IMR-90 (cell line): Measurements from ENCODE around the gene SUGP2. TPM values are rescaled to one million over a fixed set of nuclear protein-coding genes. Genes with fewer than 3 reads are reported as not detected.

Source experiments
- ATAC-seq: fragments of 200-7000 bp; cut with Tn5 transposase; 2 replicates; pipeline ENCODE4 v1.9.1; 2020; ENCODE audit warnings: low read depth, mild to moderate bottlenecking, moderate library complexity
- BruUV-seq: library from RNA; stranded (reverse); fragments of 400-500 nt; replicated peaks from 2 replicates; lab custom pipeline; 2021; lab: Mats Ljungman, UMichigan
- CTCF ChIA-PET: fragments of 300-600 bp; formaldehyde crosslinking; extraction: SDS; loops from one replicate; lab custom pipeline; 2021; ENCODE audit warnings: antibody characterized with exemption; lab: Yijun Ruan, JAX
- POLR2A ChIA-PET: fragments of 300-600 bp; sonication (Branson Sonifier 250); formaldehyde crosslinking; loops from one replicate; lab custom pipeline; 2022; ENCODE audit warnings: antibody characterized with exemption; ENCODE audit not compliant: unreplicated experiment; lab: Charles Lee
- DNase-seq: peaks from one replicate; pipeline ENCODE4 v3.0.0; 2013
- H2AFZ ChIP-seq: replicated peaks from 2 replicates; pipeline ENCODE3; 2013; ENCODE audit warnings: low read length, mild to moderate bottlenecking; ENCODE audit not compliant: poor library complexity
- H2AK5ac ChIP-seq: 2 replicates; pipeline ENCODE4 v1.6.1; 2013; ENCODE audit warnings: low read depth, low read length, inconsistent platforms
- H2AK9ac ChIP-seq: replicated peaks from 2 replicates; pipeline ENCODE3; 2013; ENCODE audit warnings: mild to moderate bottlenecking, low read depth, low read length, moderate library complexity; ENCODE audit not compliant: poor library complexity
- H2BK120ac ChIP-seq: 2 replicates; pipeline ENCODE4 v1.6.1; 2013; ENCODE audit warnings: low read depth, low read length, inconsistent platforms
- H2BK15ac ChIP-seq: 3 replicates; pipeline ENCODE4 v1.6.1; 2013; ENCODE audit warnings: low read depth, low read length, inconsistent platforms
- H2BK20ac ChIP-seq: 2 replicates; pipeline ENCODE4 v1.6.1; 2013; ENCODE audit warnings: low read depth, mild to moderate bottlenecking, inconsistent platforms, low read length, moderate library complexity
- H2BK5ac ChIP-seq: 2 replicates; pipeline ENCODE4 v1.6.1; 2013; ENCODE audit warnings: mild to moderate bottlenecking, low read depth, low read length, inconsistent platforms; ENCODE audit not compliant: poor library complexity, severe bottlenecking
- H3K14ac ChIP-seq: replicated peaks from 2 replicates; pipeline ENCODE4 v1.6.1; 2013; ENCODE audit warnings: low read depth, low read length, inconsistent platforms
- H3K18ac ChIP-seq: 2 replicates; pipeline ENCODE4 v1.6.1; 2013; ENCODE audit warnings: low read depth, low read length, control low read depth
- H3K23ac ChIP-seq: 2 replicates; pipeline ENCODE4 v1.6.1; 2013; ENCODE audit warnings: low read depth, low read length, inconsistent platforms
- H3K27ac ChIP-seq: 2 replicates; pipeline ENCODE4 v1.5.1; 2013; ENCODE audit warnings: mild to moderate bottlenecking, control low read depth, low read length; ENCODE audit not compliant: insufficient read depth
- H3K27me3 ChIP-seq: 2 replicates; pipeline ENCODE4 v1.6.1; 2013; ENCODE audit warnings: low read length; ENCODE audit not compliant: control insufficient read depth, insufficient read depth
- H3K36me3 ChIP-seq: 2 replicates; pipeline ENCODE4 v1.6.1; 2013; ENCODE audit warnings: low read length, mixed read lengths; ENCODE audit not compliant: control insufficient read depth, insufficient read depth
- H3K4ac ChIP-seq: 2 replicates; pipeline ENCODE4 v1.6.1; 2013; ENCODE audit warnings: low read depth, low read length, inconsistent platforms
- H3K4me1 ChIP-seq: 2 replicates; pipeline ENCODE4 v1.6.1; 2013; ENCODE audit warnings: low read length, mixed read lengths; ENCODE audit not compliant: control insufficient read depth, insufficient read depth
- H3K4me2 ChIP-seq: 2 replicates; pipeline ENCODE4 v1.6.1; 2013; ENCODE audit warnings: low read depth, mild to moderate bottlenecking, control low read depth, low read length, moderate library complexity
- H3K4me3 ChIP-seq: 2 replicates; pipeline ENCODE4 v1.5.1; 2013; ENCODE audit warnings: low read depth, mild to moderate bottlenecking, control low read depth, low read length, moderate library complexity; ENCODE audit not compliant: insufficient read depth
- H3K56ac ChIP-seq: 2 replicates; pipeline ENCODE4 v1.6.1; 2013; ENCODE audit warnings: low read length, inconsistent platforms; ENCODE audit not compliant: insufficient read depth; ENCODE audit errors: extremely low read depth
- H3K79me1 ChIP-seq, 2 experiments: 2 replicates each; pipeline ENCODE4 v1.6.1; 2013; ENCODE audit warnings: low read length in 2 of 2, inconsistent platforms in 1 of 2, low read depth in 1 of 2
- H3K9ac ChIP-seq: 2 replicates; pipeline ENCODE4 v1.6.1; 2013; ENCODE audit warnings: low read depth, low read length, control low read depth
- H3K9me1 ChIP-seq: 2 replicates; pipeline ENCODE4 v1.6.1; 2013; ENCODE audit warnings: low read length, inconsistent platforms; ENCODE audit not compliant: insufficient read depth
- H3K9me3 ChIP-seq: 2 replicates; pipeline ENCODE4 v1.6.1; 2013; ENCODE audit warnings: low read length; ENCODE audit not compliant: control insufficient read depth, insufficient read depth
- H4K20me1 ChIP-seq: 2 replicates; pipeline ENCODE4 v1.6.1; 2013; ENCODE audit warnings: low read length, inconsistent platforms; ENCODE audit not compliant: insufficient read depth
- H4K5ac ChIP-seq: 2 replicates; pipeline ENCODE4 v1.6.1; 2013; ENCODE audit warnings: mild to moderate bottlenecking, low read depth, low read length, control low read depth
- H4K8ac ChIP-seq, 2 experiments: 2 replicates each; pipeline ENCODE4 v1.6.1; 2013; ENCODE audit warnings: low read depth in 2 of 2, low read length in 2 of 2, control low read depth in 1 of 2, inconsistent platforms in 1 of 2
- H4K91ac ChIP-seq: 2 replicates; pipeline ENCODE4 v1.6.1; 2013; ENCODE audit warnings: low read depth, low read length, inconsistent platforms; ENCODE audit not compliant: insufficient read depth
- BHLHE40 ChIP-seq: fragments of 150-350 bp; IDR thresholded peaks from 2 replicates; pipeline ENCODE4 v1.6.1; 2016; ENCODE audit warnings: mild to moderate bottlenecking, low read depth, low read length
- CEBPB ChIP-seq: IDR thresholded peaks from 2 replicates; pipeline ENCODE4 v1.6.1; 2012; ENCODE audit warnings: low read depth, low read length, improper control_type of control experiment
- CHD1 ChIP-seq: IDR thresholded peaks from 2 replicates; pipeline ENCODE4 v1.6.1; 2012; ENCODE audit warnings: low read depth, low read length, improper control_type of control experiment
- FOS ChIP-seq: fragments of 150-350 bp; IDR thresholded peaks from 2 replicates; pipeline ENCODE4 v1.6.1; 2016; ENCODE audit warnings: low read depth, low read length
- MAFK ChIP-seq: IDR thresholded peaks from 2 replicates; pipeline ENCODE4 v1.6.1; 2012; ENCODE audit warnings: low read depth, low read length, improper control_type of control experiment
- MAZ ChIP-seq: IDR thresholded peaks from 2 replicates; pipeline ENCODE4 v1.6.1; 2012; ENCODE audit warnings: low read depth, mild to moderate bottlenecking, low read length, improper control_type of control experiment, moderate library complexity, borderline replicate concordance
- MXI1 ChIP-seq: IDR thresholded peaks from 2 replicates; pipeline ENCODE4 v1.6.1; 2012; ENCODE audit warnings: low read depth, mild to moderate bottlenecking, low read length, moderate library complexity, borderline replicate concordance
- NFE2L2 ChIP-seq: fragments of 150-350 bp; IDR thresholded peaks from 2 replicates; pipeline ENCODE4 v1.6.1; 2016; ENCODE audit warnings: low read depth, mild to moderate bottlenecking, low read length
- POLR2A ChIP-seq: IDR thresholded peaks from 2 replicates; pipeline ENCODE4 v1.6.1; 2012; ENCODE audit warnings: mild to moderate bottlenecking, low read depth, low read length
- RAD21 ChIP-seq: IDR thresholded peaks from 2 replicates; pipeline ENCODE4 v1.6.1; 2012; ENCODE audit warnings: low read length, improper control_type of control experiment
- RCOR1 ChIP-seq: IDR thresholded peaks from 2 replicates; pipeline ENCODE4 v1.6.1; 2012; ENCODE audit warnings: mild to moderate bottlenecking, low read length, improper control_type of control experiment; ENCODE audit not compliant: insufficient replicate concordance
- RFX5 ChIP-seq: IDR thresholded peaks from 2 replicates; pipeline ENCODE4 v1.8.0; 2012; ENCODE audit warnings: low read depth, mild to moderate bottlenecking, low read length, moderate library complexity
- SMC3 ChIP-seq: fragments of 150-350 bp; IDR thresholded peaks from 2 replicates; pipeline ENCODE4 v1.6.1; 2016; ENCODE audit warnings: low read depth, mild to moderate bottlenecking, antibody characterized with exemption, low read length, moderate library complexity
- WGBS, 2 experiments: methylation state at CpG; one replicate each; pipeline versions ENCODE4 v1.1.5 to v1.1.7; 2013; ENCODE audit warnings: missing lambda C conversion rate in 2 of 2; ENCODE audit not compliant: insufficient read length in 1 of 2; ENCODE audit errors: extremely low coverage in 2 of 2; 5-methylcytosine and 5-hydroxymethylcytosine counted together
- dilution Hi-C: fragments of 300-500 bp; cut with HindIII; formaldehyde crosslinking; loops from one replicate; pipeline ENCODE4 v1.14.3; 2018; ENCODE audit warnings: low sequenced_read_pairs; ENCODE audit not compliant: unreplicated experiment
- in situ Hi-C: fragments of 300-500 bp; cut with MboI; formaldehyde crosslinking; loops from 3 replicates; pipeline ENCODE4 v1.14.3; 2019; ENCODE audit warnings: low sequenced_read_pairs, inconsistent platforms, mixed read lengths
- intact Hi-C: fragments of 100-400 bp; cut with micrococcal nuclease; formaldehyde crosslinking; loops from 2 replicates; pipeline ENCODE4 v1.10.0; 2022
- polyA plus RNA-seq, 3 experiments: library from polyadenylated mRNA; depleted of rRNA; stranded (reverse); fragments of >200 nt; gene quantifications; 2 replicates each; pipeline ENCODE4 v1.2.3, GENCODE V29; 2012; ENCODE audit warnings: low replicate concordance in 1 of 3
- total RNA-seq: library from RNA; depleted of rRNA; stranded (reverse); fragments of >200 nt; gene quantifications from 2 replicates; pipeline ENCODE4 v1.2.3, GENCODE V29; 2012
- TF ChIP-seq, protein P1 (sequence below): conservative IDR thresholded peaks from 2 replicates; pipeline ENCODE4 v1.5.1; 2012; ENCODE audit warnings: mild to moderate bottlenecking, low read depth, low read length, improper control_type of control experiment
- TF ChIP-seq, protein P2 (sequence below): fragments of 150-350 bp; IDR thresholded peaks from 2 replicates; pipeline ENCODE4 v1.6.1; 2017; ENCODE audit warnings: mild to moderate bottlenecking, antibody characterized with exemption, low read length, low read depth

SUGP2 gene
- total and polyA plus RNA-seq, 2 of the 4 experiments (the other 2 are of a cell fraction), result 25.8 to 69.2 TPM

DNA sequence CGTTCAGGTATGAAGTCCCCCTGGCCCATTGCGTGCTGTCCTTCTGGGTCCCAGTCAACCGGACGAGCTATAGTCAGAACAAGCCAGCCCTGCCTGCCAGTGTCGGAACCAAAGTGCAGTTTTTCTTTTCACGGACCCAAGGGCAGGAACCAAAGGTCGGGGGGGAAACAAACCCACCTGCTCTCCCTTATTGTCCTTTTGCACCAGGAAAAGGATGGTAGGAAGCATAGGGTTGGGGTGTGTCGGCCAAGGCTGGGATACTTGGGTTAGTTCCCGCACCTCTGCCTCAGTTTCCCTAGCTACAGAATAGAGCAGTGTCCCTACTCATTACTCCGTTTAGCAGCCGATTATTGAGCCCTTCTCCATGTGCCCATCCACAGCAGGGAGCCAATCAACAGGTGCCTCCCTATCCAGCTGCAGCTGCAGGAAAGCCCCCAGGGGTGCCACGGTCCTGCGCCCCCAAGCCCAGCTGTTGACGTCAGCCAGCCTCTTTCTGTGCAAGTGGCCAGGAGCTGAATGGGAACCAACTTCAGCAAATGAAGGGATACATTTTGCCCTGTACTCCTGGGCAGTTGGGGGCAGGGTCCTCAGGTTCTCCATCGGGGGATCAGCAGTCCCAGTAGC, 21.1 kb upstream of the SUGP2 start:
- Histone ChIP-seq H2AFZ (no peak overlapping the region), H4K91ac (no peak overlapping the region), H2AK9ac (no peak overlapping the region), H2BK20ac (no peak overlapping the region), H3K4me2 (no peak overlapping the region), H3K4ac (no peak overlapping the region), H4K5ac (no peak overlapping the region), H2AK5ac (no peak overlapping the region), H3K4me3 (no peak overlapping the region), H4K8ac (no peak overlapping the region), H3K9me1 (no peaks in the 10 kb centered on the region; the same call in 1 of the 2 replicates), H3K36me3 (peaks cover 62% of the 10 kb centered on the region), H2BK120ac (no peak overlapping the region), H3K18ac (no peak overlapping the region), H3K9ac (no peak overlapping the region), H3K79me1 (peaks cover 0 to 19% of the 10 kb centered on the region in 2 experiments; a peak in 1 of 4 replicates), H4K20me1 (no peaks in the 10 kb centered on the region; the same call in 1 of the 2 replicates), H3K4me1 (no peaks in the 10 kb centered on the region), H3K14ac (no peak overlapping the region), H3K23ac (no peak overlapping the region), H3K9me3 (no peaks in the 10 kb centered on the region), H3K56ac (no peak overlapping the region), H2BK5ac (no peak overlapping the region), H2BK15ac (no peak overlapping the region), H3K27ac (no peak overlapping the region), H3K27me3 (no peaks in the 10 kb centered on the region)
- CTCF ChIA-PET, result no interaction called here
- no peak for DNase-seq
- in situ Hi-C loops, result no loop called here
- dilution Hi-C loops, result no loop called here
- POLR2A ChIA-PET, result no interaction called here
- WGBS, 2 experiments, result 95% methylated on average over 4 of the region's 15 CpGs; no CpG with 5 or more reads in 1 of the 2 experiments
- intact Hi-C loops, result loop anchor here (1.0 kb wide), 2 partner anchors 59 to 85 kb away; no protein-coding TSS in a partner anchor
- no TSS peak for BruUV-seq
- ATAC-seq, result no peak
- TF ChIP-seq NFE2L2 (no peak), SMC3 (no peak), MAFK (no peak), CEBPB (no peak), MAZ (no peak), RCOR1 (no peak), BHLHE40 (no peak), RAD21 (no peak), RFX5 (no peak), FOS (no peak), CHD1 (no peak), POLR2A (no peak), MXI1 (no peak)
- TF ChIP-seq, protein P1, sequence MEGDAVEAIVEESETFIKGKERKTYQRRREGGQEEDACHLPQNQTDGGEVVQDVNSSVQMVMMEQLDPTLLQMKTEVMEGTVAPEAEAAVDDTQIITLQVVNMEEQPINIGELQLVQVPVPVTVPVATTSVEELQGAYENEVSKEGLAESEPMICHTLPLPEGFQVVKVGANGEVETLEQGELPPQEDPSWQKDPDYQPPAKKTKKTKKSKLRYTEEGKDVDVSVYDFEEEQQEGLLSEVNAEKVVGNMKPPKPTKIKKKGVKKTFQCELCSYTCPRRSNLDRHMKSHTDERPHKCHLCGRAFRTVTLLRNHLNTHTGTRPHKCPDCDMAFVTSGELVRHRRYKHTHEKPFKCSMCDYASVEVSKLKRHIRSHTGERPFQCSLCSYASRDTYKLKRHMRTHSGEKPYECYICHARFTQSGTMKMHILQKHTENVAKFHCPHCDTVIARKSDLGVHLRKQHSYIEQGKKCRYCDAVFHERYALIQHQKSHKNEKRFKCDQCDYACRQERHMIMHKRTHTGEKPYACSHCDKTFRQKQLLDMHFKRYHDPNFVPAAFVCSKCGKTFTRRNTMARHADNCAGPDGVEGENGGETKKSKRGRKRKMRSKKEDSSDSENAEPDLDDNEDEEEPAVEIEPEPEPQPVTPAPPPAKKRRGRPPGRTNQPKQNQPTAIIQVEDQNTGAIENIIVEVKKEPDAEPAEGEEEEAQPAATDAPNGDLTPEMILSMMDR, result no peak
- TF ChIP-seq, protein P2, sequence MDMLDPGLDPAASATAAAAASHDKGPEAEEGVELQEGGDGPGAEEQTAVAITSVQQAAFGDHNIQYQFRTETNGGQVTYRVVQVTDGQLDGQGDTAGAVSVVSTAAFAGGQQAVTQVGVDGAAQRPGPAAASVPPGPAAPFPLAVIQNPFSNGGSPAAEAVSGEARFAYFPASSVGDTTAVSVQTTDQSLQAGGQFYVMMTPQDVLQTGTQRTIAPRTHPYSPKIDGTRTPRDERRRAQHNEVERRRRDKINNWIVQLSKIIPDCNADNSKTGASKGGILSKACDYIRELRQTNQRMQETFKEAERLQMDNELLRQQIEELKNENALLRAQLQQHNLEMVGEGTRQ, result no peak
